GM19043 (cell line): ENCODE measurements around the gene ABCD4.

Source experiments
- ATAC-seq: cut with Tn5 transposase; IDR thresholded peaks from one replicate; pipeline ENCODE4 v1.9.1; 2021; ENCODE audit warnings: low read depth; ENCODE audit not compliant: unreplicated experiment

The ABCD4 gene

GRCh38 chr14:74238974-74239847 lies 63.5 kb downstream of the ABCD4 start, which contains the start of gene VSX2:
TSS of gene VSX2 (plus strand) at chr14:74239449. CDS start at chr14:74239562, 113 bp downstream.
- ATAC-seq: no peak

- no peak for ATAC-seq
Measured at GRCh38 chr14:74237441-74237840, 65.3 kb downstream of the ABCD4 start.
